Measurements from ENCODE around the gene FBN1.

The FBN1 gene

GRCh38 chr15:48501208-48501607 is 144.3 kb downstream of the FBN1 start:
- no peak for DNase-seq

DNA sequence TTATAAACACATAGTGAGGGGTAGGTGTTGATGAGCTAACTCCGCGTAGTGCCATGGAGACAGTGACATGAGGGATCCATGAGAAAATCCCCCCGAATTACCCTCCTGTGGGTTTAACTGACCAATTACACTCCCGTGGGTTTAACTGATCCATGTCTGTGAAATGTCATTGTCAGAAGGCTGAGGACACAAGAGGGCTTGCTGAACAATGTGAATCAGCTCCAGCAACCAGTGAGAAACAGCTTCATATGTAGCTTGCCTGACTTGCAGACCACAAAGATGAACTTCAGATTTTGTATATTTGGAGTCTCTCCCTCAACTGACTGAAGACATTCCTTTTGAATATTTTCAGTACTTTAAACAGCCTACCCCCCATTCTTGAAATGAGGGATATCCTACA is 144.9 kb downstream of the FBN1 start:
- DNase-seq = no peak

- DNase-seq = no peak
Measured at GRCh38 chr15:48499978-48500377, 145.5 kb downstream of the FBN1 start.

GRCh38 chr15:48498828-48499227 is 146.7 kb downstream of the FBN1 start:
- DNase-seq = no peak

DNA sequence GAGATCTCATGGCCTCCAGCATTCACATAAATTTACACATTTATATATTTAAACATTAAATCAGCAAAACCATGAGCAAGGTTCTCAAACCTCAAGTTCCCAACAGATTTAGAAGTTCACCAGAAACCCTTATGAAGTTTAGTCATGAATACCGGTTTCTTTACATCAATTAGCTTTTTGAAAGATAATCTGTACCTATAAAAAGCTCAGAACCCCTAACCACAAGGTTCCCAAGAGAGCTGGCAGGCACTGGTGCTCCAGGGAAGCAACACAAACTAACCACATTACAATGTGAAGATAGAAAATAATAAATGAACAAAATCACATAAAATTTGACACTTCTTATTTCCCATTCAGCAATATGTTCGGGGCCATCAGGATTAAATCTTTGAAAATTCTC is 150.9 kb downstream of the FBN1 start:
- no peak for DNase-seq

- no peak for DNase-seq
Measured at GRCh38 chr15:48493763-48494225, 151.7 kb downstream of the FBN1 start.

DNA sequence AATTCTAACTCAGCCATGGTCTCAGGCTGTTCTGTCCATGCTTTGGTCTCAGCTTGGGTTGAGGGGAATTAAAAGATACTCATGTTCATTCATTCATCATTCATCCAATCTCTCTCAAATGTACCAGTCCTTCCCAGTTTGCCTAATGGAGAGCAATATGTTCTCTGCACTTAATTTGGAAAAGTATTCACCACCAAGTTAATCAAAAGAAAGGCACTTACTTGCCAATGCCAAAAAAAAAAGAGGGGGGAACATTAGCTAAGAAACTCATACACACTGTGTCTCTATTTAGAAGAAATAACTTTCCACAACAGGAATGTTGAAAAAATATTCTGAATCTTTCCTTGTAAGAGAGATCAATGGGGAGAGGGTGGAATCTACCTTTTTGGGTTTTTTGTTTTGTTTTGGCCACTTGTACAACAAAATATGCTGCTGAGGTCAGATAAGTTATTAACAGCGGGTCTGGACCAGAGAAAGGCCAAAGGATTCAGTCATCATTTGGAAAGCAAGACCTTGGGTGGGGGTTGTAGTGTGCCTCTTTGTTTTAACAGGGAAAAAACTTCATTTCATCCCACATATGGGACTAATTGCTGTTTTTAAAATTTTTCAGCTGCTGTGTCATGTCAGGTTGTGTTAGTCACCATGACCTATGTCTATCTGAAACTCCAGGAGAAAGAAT is 152.3 kb downstream of the FBN1 start:
- DNase-seq = no peak

- no peak for DNase-seq
Measured at GRCh38 chr15:48486228-48486627, 159.3 kb downstream of the FBN1 start.

- no peak for DNase-seq
Measured at GRCh38 chr15:48481802-48482201, 163.7 kb downstream of the FBN1 start.

DNA sequence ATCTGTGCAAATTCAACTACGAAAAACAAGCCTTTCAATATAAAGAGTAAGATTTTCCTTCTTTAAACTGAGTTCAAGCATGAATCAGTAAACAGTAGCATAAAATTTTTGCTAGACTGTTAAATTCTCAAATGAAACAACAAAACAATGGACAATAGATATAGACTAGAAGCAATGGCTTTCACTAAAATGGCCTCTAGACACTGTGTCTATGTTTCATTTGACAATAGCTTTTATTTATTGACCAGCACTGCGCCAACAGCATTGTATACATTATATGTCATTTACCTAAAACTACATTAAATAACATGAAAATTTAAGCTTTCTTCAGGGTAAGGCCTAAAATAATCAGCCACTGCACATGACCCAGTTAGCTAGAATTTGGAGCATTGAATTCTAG is 165.8 kb downstream of the FBN1 start:
- no peak for DNase-seq

GRCh38 chr15:48478581-48478980 is 166.9 kb downstream of the FBN1 start:
- no peak for DNase-seq

GRCh38 chr15:48477795-48478360 is 167.6 kb downstream of the FBN1 start:
- no peak for DNase-seq

DNA sequence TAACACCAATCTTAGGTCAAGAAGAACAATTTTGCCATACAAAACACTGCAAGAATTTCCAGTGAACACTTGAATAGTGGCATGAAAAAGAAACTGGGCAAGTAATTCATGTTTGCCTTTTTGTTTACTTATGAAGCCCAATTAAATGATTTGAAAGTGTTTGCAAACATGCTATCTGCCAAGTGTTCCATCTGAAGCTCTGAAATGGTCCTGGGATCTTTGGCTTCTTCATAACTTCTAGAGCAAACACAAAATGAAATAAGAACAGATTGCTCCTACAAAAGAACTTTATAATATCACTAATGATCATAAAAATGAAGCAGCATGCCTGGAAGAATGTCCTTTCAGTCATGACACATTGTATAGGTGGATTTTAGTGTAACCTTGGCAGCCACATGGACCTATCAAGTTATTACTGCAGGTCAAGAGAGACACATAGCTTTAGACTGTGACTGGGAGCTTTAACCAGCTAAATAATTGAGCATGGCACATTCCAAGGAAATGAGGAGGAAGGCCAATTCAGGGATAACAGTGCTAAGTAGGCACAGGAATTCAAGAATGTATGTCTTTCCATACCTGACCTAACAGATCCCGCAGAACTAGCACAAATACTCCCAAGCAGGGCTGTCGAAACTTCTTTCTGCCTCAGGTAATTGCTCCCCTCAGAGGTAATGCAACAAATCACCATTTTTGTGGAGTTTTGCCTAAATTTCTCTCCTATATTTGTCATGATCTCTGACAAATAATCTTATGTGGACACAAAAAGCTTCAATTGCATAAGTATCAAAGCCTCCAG is 169.7 kb downstream of the FBN1 start:
- DNase-seq = no peak

- DNase-seq = no peak
Measured at GRCh38 chr15:48473667-48474066, 171.8 kb downstream of the FBN1 start.

DNA sequence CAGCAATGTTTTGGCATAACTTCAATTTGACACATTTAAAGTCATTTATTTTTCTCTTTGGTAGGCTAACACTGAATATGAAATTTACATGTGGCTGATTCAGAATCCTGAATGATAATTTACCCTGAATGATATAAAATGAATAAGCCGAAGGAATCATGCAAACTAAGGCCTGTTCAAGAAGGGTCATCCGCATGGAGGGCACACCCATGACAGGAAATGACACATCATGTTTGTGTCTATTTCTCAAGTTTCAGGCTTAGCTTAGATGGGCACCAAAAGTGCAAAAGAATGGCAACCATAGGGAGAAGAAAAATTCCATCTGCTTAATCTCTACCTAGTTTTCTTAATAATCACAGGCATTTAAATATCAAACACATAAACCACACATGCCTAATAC is 172.8 kb downstream of the FBN1 start:
- DNase-seq = no peak

DNA sequence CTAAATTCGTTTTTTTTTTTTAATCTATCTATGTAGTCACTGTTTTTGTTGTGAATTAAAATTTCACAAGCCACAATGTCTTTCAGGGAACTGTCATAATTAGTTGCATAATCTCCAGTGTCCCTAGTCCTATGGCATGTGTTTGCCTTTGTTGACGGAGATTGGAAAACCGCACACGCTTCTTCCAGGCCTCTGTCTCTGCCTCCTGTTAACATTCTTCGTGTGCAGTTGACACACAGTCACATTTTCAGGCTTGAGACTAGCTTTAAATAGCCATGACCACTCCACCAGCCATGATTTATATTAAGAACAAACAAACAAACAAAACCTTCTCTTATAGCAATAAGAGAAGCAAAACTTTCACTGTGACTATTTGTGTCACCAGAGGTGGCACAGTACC is 174.4 kb downstream of the FBN1 start:
- DNase-seq = no peak

DNA sequence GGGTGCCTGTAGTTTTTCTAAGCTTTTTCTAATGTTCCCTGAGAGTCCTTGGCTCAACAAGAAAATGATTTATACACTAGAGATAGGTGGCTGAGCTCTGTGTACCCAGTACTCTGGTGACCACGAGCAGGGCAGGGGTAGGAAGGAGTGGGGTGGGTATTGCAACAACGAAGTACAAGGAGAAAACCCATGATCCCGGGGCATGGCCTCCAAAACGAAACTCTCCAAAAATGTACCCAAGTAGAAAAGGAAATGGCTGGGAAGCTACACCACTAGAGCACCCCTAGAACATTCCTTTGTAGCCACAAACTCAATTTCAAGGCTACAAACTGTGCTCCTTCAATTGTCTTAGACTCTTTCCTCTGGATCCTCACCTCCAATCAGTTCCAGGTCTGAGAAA is 175.4 kb downstream of the FBN1 start:
- DNase-seq = no peak

DNA sequence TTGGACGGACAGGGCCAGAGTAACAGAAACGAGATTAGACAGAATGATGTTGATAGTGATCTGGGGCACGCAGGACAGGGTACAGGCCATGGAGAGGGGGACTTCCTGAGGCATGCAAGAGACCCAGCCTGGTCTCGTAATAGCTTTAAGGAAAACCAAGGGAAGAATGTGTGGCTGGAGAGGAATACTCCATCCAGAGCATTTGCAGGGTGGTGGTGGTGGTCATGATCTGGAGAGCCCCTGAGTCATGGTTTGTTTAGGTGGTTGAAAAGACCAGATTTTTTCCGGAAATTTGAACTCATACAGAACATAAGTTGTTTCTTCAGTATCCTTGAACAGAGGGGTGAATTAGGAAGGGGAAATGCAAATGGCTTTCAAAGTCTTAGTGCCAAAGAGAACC is 175.8 kb downstream of the FBN1 start:
- DNase-seq = no peak

DNA sequence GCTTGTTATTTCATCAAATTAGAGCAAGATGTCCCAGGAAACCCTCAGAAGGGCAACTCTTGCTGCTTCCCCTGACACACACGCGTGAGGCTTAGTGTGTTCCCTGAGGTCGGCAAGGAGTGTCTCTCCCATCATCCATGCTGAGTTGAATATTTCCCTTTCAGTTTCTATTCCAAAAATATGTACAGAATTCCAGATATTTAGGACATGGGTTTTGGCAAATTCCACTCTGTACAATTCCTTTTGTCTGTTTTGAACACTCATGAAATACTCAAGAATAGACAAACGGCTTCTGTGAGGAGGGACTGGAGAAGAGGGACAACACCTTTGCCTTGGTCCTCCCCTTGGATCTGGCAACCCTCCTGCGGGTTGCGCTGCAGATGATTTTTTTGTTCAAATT is 176.2 kb downstream of the FBN1 start:
- no peak for DNase-seq

DNA sequence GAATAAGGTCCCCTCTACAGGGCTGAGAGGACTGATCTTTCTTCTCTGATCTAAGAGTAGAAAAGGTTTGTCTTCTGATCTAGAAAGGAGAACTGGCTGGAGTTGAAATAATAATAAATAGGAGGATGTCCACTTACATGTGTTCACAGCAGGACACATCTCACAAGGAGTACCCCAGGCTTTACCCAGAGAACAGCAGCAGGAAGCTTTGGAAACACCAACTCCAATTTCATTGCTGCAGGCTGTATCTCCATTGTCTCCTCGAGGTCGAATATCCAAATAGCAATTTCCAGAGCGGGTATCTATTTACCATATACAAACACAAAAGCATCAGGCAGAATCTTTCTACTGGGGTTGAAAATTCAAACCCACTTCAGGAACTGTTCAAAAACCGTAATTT is 177.7 kb downstream of the FBN1 start:
- DNase-seq = no peak

DNA sequence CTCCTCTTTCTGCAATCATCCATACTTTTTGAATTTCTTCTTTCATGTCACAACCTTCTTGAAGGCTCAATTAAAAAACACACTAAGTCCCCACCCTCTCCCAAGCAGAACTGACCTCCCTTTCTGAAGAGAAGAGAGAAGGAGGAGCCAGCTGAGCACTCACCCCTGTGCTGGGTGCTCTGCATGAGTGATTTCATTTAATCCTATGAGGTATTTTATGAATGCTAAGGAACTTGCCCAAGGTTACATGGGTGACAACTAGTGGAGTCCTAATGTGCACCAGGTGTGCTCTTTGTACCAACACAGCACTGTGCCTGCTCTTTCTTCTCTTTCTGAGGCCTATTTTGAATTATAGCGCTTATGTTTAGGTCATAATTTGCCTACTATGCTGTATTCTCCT is 178.7 kb downstream of the FBN1 start:
- DNase-seq = no peak

GRCh38 chr15:48466079-48466478 is 179.4 kb downstream of the FBN1 start:
- DNase-seq = no peak

- no peak for DNase-seq
Measured at GRCh38 chr15:48465410-48465809, 180.1 kb downstream of the FBN1 start.

- DNase-seq = no peak
Measured at GRCh38 chr15:48463366-48463880, 182.1 kb downstream of the FBN1 start.
